Ecto neural progenitor cell (in vitro differentiated cells): ENCODE data around the gene SRGAP2C.
"Not testable (repeated sequence)": the region's sequence is repeated elsewhere in the genome, so short reads cannot be mapped to it uniquely, and the experiment has no call there.

Source experiments
- DNase-seq: peaks from one replicate; pipeline ENCODE4 v3.0.0-alpha.2; 2018; ENCODE audit warnings: low spot score

The SRGAP2C gene

DNA sequence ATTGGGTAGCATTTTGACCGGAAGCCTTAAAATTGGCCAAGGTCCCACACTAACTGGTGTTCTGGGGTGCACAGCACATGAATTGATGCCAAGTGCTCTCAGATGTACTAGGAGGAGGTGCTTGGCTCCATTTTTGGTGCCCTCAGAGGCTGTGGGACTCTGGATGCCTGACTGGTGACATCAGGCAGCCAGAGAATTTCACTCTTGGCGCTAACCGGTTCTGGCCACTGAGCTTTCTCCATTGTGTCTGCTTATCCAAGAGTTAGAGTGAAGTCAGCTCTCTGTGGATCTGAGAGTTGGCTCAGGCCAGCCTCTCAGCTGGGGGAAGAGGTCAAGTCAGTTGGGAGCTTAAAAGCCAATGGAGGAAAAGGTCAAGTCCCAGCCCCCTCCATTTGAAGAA lies 200.4 kb downstream of the SRGAP2C start:
- not testable (repeated sequence) for DNase-seq

DNA sequence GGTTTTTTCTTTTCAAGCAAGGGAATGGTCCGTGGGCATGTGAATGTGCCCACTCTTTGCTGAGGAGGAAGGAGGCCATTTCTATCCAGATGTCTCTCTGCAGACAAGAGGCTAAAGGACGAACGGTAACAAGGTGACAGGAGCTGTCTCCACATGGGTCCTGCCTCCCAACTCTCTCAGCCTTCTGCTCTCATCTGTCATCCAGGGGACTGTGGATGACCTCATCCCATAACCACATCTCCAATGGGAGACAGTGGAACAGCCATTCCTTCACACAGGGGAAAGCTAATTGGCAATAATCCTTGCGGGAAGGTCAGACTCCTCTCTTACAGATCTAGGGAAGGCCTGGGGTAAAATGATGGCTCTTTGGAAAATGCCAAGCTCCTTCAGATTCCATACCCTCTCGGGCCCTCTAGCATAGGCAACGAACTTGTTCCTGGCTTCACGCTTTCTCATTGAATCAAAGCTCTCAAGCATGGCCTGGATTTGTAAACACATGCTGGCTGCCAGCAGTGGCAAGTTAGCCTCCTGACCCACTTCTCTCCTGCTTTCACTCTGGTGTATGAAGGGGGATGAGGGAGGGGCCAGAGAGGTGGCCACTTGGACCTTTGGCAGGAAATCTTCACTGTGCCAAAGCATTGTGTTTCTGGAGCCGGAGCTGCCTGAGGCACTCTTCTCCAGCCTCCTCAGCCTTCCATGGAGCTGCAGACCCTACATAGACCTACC lies 201.0 kb downstream of the SRGAP2C start:
- DNase-seq = not testable (repeated sequence)

DNA sequence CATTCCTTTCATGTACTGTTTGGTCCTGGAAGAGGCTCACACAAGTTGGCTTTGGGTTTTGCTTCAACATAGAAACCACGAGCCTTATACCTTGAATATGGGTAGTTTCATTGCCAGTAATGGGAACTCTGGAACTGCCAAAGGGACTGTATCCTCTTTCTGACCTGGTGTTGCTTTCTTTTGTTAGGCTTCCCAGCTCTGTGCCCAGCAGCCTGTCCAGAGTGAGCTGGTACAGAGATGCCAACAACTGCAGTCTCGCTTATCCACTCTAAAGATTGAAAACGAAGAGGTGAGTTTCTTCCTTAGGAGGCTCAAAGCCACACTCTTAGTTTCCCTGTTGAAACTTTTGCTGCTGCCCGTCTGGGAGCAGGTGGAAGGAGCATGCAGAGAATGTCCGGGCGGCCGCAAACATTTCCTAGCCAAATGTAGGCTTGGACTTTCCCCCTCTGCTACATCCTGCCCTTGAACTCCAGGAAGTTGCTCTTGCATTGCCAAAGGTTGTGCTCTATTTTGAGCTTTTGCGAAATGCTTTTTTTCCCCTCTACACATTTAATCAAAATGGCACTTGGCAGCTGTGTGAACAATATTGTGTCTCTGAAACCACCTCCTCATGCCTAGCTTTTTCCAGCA lies 201.7 kb downstream of the SRGAP2C start:
- DNase-seq = not testable (repeated sequence)

DNA sequence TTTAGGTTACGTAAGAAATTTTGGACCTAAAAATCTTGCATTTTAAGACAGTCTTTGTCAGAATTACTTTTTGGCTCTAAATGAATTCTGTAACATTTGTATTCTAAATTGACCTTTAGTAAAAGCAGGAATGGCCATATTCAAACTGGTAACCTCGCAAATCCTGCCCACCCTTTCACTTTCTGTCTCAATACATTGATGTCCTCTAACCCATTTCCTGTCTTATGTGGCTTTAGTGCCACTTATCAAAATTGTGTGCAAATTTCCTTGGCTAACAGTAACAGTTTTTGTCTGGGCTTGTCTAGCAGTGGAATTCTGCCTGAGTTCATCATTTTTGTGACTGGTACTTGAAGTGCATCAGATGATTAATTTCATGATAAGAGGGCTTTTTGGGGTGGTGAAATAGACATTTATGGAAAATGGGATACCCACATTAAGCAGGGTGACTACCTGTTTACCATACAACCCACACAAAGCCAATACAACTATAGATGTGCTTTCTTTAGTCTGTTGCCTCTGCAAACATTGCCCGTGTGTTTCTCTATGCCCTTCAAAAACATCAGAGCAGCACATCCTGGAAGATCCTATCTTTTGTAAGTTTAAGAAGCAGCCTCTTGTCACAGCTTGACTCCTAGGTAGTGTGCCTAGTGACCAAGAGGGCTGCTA lies 205.3 kb downstream of the SRGAP2C start:
- DNase-seq = not testable (repeated sequence)

DNA sequence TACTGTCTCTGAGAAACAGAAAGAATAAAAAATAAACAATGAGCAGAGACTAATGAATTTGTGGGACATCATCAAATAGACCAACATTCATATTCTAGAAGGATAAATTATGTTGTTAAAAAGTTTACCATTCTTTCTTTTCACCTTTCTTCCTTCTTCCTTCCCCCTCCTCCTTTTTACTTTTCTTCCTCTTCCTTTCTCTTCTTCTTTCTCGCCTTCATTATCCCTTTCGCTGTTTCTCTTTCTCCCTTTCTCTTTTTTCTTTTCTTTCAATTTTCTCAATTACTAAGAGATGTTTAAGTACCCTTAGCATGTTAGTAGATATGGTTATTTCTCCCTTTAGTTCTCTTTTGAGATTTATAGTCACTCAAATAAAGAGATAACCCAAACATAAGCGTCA lies 207.4 kb downstream of the SRGAP2C start:
- not testable (repeated sequence) for DNase-seq

DNA sequence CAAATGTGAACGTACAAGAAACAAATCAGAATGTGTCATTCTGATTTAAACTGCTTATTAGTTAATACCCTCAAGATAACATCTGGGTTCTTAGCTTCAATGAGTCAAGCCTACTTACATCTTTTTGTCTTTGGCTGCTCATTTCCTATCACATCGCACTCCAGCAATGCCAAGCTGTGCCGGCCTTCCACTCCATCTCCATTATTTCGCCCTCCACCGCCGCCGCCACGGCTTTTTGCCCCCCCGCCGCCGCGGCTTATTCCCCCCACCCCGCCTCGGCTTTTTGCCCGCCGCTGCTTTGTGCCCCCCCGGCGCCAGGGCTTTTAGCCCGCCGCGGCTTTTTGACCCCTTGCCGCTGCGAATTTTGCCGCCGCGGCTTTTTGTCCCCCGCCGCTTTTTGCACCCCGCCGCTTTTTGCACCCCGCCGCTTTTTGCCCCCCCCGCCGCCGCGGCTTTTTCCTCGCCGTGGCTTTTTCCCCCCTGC lies 211.0 kb downstream of the SRGAP2C start:
- peak; percentile 60 for DNase-seq

DNA sequence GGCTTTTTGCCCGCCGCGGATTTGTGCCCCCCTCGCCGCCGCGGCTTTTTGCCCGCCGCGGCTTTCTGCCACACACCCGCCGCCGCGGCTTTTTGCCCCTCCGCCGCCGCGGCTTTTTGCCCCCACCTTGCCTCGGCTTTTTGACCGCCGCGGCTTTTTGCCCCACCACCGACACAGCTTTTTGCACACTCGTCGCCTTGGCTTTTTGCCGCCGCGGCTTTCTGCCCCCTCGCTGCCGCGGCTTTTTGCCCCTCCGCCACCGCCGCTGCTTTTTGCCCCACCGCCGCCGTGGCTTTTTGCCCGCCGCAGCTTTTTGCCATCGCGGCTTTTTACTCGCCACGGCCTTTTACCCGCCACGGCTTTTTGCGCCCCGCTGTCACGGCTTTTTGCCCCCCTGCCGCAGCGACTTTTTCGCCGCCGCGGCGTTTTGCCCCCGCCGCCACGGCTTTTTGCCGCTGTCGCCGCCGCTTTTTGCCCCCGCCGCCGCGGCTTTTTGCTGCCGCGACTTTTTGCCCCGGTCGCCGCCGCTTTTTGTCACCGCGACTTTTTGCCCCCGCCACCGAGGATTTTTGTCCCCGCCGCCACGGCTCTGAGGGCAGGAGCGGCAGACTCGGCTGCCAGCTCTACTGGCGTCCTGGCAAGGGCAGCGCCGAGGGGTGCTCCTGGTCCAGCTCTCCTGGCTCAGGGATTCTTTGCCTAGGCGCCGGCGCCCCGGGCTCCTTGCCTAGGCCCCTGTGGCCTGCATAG lies 211.7 kb downstream of the SRGAP2C start:
- peak; percentile 51 for DNase-seq

DNA sequence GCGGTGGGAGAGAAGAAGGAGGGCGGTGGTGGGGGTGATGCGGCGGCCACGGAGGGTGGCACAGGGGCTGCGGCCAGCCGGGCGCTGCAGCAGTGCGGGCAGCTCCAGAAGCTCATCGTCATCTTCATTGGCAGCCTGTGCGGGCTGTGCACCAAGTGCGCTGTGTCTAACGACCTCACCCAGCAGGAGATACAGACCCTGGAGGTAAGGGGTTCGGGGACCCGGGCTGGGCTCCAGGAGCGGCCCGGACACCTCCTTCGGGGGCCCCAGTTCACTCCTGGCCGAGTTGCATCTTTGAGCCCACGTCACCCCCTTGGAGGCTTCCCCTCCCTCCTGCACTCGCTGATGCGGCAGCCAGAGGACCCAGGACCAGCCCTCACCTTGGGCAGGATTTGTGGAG lies 212.3 kb downstream of the SRGAP2C start:
- not testable (repeated sequence) for DNase-seq

DNA sequence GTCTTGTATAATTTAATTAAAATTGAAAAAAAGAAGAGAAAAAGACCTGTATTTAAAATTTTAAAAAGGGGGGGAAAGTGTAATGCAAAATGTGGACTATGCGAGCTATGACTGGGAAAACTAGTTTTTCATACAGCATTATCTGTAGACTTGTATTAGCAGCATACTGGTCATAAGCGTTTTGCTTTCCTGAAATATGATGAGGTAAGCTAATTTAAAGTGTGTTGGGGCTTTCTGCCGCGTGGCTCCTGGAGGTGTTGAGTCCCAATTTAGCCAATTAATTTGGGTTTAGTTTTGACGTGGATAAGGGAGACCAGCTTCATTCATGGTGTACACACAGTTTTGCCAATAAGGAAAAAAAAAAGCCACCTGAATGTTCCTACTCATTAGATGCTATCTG lies 214.4 kb downstream of the SRGAP2C start:
- DNase-seq = not testable (repeated sequence)

DNA sequence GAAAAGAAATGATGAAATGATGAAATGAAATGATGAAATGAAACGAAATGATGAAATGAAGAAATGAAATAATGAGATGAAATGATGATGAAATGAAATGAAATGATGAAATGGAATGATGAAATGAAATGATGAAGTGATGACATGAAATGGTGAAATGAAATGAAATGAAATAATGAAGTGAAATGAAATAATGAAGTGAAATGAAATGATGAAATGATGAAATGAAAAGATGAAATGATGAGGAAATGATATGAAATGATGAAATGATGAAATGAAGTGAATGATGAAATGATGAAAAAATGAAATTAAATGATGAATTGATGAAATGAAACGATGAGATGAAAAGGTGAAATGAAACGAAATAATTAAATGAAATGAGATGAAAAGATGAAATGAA lies 215.3 kb downstream of the SRGAP2C start:
- not testable (repeated sequence) for DNase-seq

DNA sequence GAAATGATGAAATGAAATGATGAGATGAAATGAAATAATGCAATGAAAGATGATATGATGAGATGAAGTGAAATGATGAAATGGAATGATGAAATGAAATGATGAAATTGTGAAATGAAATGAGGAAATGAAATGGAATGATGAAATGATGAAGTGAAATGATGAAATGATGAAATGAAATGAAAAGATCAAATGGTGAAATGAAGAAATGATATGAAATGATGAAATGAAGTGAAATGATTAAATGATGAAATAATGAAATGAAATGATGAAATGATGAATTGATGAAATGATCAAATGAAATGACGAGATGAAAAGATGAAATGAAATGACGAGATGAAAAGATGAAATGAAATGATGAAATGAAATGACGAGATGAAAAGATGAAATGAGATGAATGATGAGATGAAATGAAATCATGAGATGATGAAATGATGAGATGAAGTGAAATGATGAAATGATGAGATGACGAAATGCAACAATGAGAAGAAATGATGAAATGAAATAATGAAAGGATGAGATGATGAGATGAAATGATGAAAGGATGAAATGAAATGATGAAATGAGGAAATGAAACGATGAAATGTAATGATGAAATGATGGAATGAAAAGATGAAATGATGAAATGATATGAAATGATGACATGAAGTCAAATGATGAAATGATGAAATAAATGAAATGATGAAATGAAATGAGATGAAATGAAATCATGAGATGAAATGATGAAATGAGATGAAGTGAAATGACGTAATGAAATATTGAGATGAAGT lies 216.0 kb downstream of the SRGAP2C start:
- not testable (repeated sequence) for DNase-seq

DNA sequence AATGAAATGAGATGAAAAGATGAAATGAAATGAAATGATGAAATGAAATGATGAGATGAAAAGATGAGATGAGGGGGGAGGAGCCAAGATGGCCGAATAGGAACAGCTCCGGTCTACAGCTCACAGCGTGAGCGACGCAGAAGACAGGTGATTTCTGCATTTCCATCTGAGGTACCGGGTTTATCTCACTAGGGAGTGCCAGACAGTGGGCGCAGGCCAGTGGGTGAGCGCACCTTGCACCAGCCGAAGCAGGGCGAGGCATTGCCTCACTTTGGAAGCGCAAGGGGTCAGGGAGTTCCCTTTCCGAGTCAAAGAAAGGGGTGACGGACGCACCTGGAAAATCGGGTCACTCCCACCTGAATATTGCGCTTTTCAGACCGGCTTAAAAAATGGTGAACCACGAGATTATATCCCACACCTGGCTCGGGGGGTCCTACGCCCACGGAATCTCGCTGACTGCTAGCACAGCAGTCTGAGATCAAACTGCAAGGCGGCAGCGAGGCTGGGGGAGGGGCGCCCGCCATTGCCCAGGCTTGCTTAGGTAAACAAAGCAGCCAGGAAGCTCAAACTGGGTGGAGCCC lies 216.7 kb downstream of the SRGAP2C start:
- not testable (repeated sequence) for DNase-seq

DNA sequence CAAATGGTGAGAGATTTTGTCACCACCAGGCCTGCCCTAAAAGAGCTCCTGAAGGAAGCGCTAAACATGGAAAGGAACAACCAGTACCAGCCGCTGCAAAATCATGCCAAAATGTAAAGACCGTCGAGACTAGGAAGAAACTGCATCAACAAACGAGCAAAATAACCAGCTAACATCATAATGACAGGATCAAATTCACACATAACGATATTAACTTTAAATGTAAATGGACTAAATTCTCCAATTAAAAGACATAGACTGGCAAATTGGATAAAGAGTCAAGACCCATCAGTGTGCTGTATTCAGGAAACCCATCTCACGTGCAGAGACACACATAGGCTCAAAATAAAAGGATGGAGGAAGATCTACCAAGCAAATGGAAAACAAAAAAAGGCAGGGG lies 218.5 kb downstream of the SRGAP2C start:
- DNase-seq = not testable (repeated sequence)

DNA sequence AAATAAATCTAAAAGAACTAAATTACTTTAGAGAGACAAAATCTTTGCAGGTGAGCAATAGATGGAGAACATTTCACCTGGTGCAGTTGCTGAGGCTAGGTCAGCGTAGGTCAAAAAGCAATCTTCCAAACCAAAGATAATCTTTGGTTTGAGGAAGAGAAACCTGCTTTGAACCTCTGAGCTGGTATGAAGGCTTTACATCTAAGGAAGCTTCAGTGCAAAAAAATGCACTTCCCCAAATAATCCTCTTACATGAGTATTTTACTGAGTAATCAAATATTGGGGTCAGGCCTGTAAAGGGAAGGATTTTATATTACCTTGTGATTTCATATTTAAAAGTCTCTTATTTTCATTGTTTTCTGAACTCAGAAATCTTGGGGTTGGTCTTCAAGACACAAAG lies 223.6 kb downstream of the SRGAP2C start:
- no peak for DNase-seq

DNA sequence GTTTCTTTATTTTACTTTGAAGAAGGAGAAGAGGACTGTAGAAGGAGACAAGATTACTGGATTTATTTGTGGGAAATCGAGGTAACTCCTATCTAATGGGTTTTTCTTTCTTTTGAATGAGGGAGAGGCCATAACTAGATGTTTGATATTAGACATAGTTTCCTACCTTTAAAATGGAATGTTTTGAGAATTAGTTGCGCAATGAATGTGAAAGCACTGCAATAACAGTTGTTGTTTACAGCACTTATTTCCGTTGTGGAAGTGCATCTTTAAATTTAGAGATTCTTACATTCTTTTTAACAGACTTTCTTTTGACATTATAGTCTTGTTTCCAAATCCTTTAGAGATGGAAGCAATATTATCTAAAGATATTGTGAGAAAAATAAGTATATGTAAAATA lies 229.0 kb downstream of the SRGAP2C start:
- DNase-seq = no peak

DNA sequence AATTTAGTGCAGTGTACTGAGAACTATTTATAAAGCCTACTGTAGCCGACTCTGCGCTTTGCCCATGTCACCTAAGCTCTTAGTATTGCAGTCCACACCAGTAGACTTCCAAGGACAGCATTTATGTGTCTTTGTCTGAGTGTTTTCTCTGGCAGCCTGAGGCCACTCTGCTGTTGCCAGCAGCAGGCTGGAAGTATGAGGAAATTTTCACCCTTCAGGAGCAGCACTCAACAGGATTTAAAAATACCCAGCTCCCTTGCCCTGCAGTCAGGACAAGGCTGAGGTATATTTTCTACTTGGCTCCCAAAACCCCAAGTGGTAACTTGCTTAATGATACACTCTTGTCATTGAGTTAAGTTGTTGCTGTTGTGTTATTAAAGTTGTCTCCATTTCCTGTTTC lies 230.1 kb downstream of the SRGAP2C start:
- DNase-seq = no peak

DNA sequence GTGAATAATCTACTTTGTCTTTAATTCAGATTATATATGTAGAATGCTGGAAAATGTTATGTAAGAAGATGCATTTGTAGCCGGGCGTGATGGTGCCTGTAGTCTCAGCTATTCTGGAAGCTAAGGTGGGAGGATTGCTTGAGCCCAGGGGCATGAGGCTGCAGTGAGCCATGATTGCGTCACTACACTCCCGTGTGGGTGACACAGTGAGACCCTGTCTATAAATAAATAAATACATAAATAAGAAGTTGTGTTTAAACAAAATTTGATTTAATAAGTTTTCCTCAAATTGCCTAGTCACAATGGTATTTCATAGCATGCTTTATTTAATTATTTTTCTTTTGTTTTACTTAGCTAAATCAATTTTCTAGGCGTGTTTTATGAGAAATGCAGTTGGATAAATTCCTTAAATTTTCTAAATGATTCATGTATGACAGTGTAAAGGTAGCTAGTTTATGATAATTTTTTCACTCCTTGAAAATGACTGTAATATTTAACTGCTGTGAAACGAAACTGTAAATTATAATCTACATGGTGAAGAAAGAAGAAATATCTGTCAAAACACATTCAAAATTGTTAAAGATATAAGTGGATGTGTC lies 232.6 kb downstream of the SRGAP2C start:
- DNase-seq = no peak

DNA sequence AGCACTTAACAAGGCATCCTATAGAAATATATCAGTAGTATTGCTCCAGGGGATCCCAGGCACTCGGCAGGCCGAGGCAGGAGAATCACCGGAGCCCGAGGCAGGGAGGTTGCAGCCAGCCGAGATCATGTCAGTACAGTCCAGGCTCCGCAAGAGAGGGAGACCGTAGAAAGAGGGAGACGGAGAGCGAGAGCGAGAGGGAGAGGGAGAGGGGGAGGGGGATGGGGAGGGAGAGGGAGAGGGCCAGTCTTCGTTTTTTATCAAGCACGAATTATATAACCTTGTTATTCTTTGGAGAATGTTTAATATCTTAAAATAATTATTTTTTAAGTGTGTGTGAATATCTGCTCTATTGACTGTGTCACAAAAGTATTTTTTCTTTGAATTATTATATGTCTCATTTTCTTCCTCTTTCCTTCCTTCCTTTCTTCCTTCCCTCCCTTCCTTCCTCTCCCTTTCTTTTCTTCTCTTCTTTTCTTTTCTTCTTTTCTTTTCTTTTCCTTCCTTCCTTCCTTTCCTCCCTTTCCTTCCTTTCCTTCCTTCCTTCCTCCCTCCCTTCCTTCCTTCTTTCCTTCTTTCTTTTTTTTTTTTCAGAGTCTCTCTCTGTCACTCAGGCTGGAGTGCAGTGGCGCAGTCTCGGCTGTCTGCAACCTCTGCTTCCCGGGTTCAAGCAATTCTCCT lies 233.7 kb downstream of the SRGAP2C start:
- no peak for DNase-seq

DNA sequence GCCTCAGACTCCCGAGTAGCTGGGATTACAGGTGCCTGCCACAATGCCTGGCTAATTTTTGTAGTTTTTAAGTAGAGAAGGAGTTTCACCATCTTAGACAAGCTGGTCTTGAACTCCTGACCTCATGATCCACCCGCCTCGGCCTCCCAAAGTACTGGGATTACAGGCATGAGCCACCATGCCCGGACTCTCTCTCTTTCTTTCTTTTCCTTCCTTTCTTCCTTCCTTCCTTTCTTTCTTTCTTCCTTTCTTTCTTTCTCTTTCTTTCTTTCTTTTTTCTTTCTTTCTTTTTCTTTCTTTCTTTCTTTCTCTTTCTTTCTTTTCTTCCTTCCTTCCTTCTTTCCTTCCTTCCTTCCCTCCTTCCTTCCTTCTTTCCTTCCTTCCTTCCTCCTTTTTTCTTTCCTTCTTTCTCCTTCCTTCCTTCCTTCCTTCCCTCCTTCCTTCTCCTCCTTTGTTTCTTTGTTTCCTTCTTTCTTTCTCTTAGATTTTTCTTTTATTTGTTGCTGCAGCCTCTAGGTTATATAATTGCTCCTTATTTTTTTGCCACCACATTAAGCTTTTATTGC lies 234.4 kb downstream of the SRGAP2C start:
- not testable (repeated sequence) for DNase-seq

DNA sequence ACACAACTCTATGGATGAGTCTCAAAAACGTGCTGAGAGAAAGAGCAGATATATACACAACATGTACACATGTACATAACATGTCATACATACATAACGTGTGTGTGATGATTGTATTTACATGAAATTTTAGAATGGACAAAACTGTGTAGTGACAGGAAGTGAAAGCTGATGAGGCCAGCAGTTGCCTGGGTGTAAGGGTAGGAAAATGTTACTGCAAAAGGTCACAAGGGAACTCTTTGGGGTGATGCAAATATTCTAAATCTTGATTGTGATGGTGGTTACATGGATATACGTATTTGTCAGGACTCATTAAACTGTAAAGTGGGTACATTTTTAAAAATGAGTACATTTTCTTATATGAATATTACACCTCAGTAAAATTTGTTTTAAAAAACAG lies 236.7 kb downstream of the SRGAP2C start:
- not testable (repeated sequence) for DNase-seq
